A549 (cell line): ENCODE results near the gene ZIM2.

Source experiments
- CHD4 ChIP-seq: fragments of 200-600 bp; sonication (generic); IDR thresholded peaks from 2 replicates; pipeline ENCODE4 v1.6.1; 2016; ENCODE audit warnings: antibody characterized with exemption, mild to moderate bottlenecking, borderline replicate concordance
- CTCF ChIP-seq: fragments of >200 bp; sonication (Bioruptor Twin); formaldehyde crosslinking; IDR thresholded peaks from 3 replicates; pipeline ENCODE4 v1.5.1; 2016
- FOSB ChIP-seq: fragments of 250-450 bp; sonication (Bioruptor Pico); IDR thresholded peaks from 2 replicates; pipeline ENCODE4 v1.5.0; 2020; ENCODE audit warnings: mild to moderate bottlenecking, moderate library complexity
- HES2 ChIP-seq: fragments of >200 bp; sonication (Bioruptor Twin); formaldehyde crosslinking; IDR thresholded peaks from 2 replicates; pipeline ENCODE4 v1.6.1; 2016
- NFE2L2 ChIP-seq: fragments of 150-350 bp; conservative IDR thresholded peaks from 2 replicates; pipeline ENCODE4 v1.6.1; 2014; ENCODE audit warnings: low read length
- PHF8 ChIP-seq: fragments of 200-600 bp; sonication (generic); IDR thresholded peaks from 2 replicates; pipeline ENCODE4 v1.6.1; 2016; ENCODE audit warnings: low read depth, mild to moderate bottlenecking, antibody characterized with exemption, moderate library complexity, borderline replicate concordance

GRCh38 chr19:56810260-56810659 is 30.3 kb downstream of the ZIM2 start:
- no peak for TF ChIP-seq CTCF
- TF ChIP-seq FOSB (CRISPR knock-in tag), result no peak
- TF ChIP-seq HES2, result no peak
- TF ChIP-seq CHD4, result no peak
- no peak for TF ChIP-seq NFE2L2
- TF ChIP-seq PHF8, result no peak
